ENCODE measurements around the gene SRCAP.
"Not testable (repeated sequence)": the region's sequence is repeated elsewhere in the genome, so short reads cannot be mapped to it uniquely, and the experiment has no call there.

Gene SRCAP

GRCh38 chr16:30694926-30695693 lies 3.9 kb upstream of the SRCAP start:
- in situ Hi-C loops (cut with MboI; ENCODE audit: low pct_unique_long_range_greater_than_20kb, low sequenced_read_pairs), result no loop called here
- DNase-seq, result no peak

GRCh38 chr16:30696646-30697045 lies 2.3 kb upstream of the SRCAP start:
- in situ Hi-C loops (cut with MboI; ENCODE audit: low pct_unique_long_range_greater_than_20kb, low sequenced_read_pairs); DNase-seq: not testable (repeated sequence)

GRCh38 chr16:30697264-30698138 lies 1.5 kb upstream of the SRCAP start:
- in situ Hi-C loops (cut with MboI; ENCODE audit: low pct_unique_long_range_greater_than_20kb, low sequenced_read_pairs), result no loop called here
- DNase-seq, result no peak

GRCh38 chr16:30698139-30698815 lies 694 bp upstream of the SRCAP start:
- DNase-seq, result peak; percentile 98
- in situ Hi-C loops (cut with MboI; ENCODE audit: low pct_unique_long_range_greater_than_20kb, low sequenced_read_pairs), result no loop called here

GRCh38 chr16:30699615-30700099 lies 686 bp downstream of the SRCAP start:
- in situ Hi-C loops (cut with MboI; ENCODE audit: low pct_unique_long_range_greater_than_20kb, low sequenced_read_pairs), result no loop called here
- DNase-seq, result no peak

- no peak for DNase-seq
- in situ Hi-C loops (cut with MboI; ENCODE audit: low pct_unique_long_range_greater_than_20kb, low sequenced_read_pairs), result no loop called here
Observed at GRCh38 chr16:30700491-30700890, 1.5 kb downstream of the SRCAP start.

GRCh38 chr16:30700971-30701370 lies 2.0 kb downstream of the SRCAP start:
- DNase-seq, result no peak
- in situ Hi-C loops (cut with MboI; ENCODE audit: low pct_unique_long_range_greater_than_20kb, low sequenced_read_pairs), result no loop called here

- in situ Hi-C loops (cut with MboI; ENCODE audit: low pct_unique_long_range_greater_than_20kb, low sequenced_read_pairs); DNase-seq: not testable (repeated sequence)
Observed at GRCh38 chr16:30703071-30703470, 4.1 kb downstream of the SRCAP start.

GRCh38 chr16:30703971-30704370 lies 5.0 kb downstream of the SRCAP start:
- DNase-seq, result no peak
- in situ Hi-C loops (cut with MboI; ENCODE audit: low pct_unique_long_range_greater_than_20kb, low sequenced_read_pairs), result no loop called here

- in situ Hi-C loops (cut with MboI; ENCODE audit: low pct_unique_long_range_greater_than_20kb, low sequenced_read_pairs), result no loop called here
- DNase-seq, result no peak
Observed at GRCh38 chr16:30706046-30706445, 7.1 kb downstream of the SRCAP start.

GRCh38 chr16:30710971-30711370 lies 12.0 kb downstream of the SRCAP start:
- in situ Hi-C loops (cut with MboI; ENCODE audit: low pct_unique_long_range_greater_than_20kb, low sequenced_read_pairs), result no loop called here
- DNase-seq, result no peak

GRCh38 chr16:30711712-30712111 lies 12.7 kb downstream of the SRCAP start:
- in situ Hi-C loops (cut with MboI; ENCODE audit: low pct_unique_long_range_greater_than_20kb, low sequenced_read_pairs), result no loop called here

GRCh38 chr16:30715750-30716445 lies 16.9 kb downstream of the SRCAP start:
- no peak for DNase-seq
- in situ Hi-C loops (cut with MboI; ENCODE audit: low pct_unique_long_range_greater_than_20kb, low sequenced_read_pairs), result no loop called here

More at GRCh38 chr16:30711712-30712111, 12.7 kb downstream of the SRCAP start:
- DNase-seq, result no peak

- no peak for DNase-seq
- in situ Hi-C loops (cut with MboI; ENCODE audit: low pct_unique_long_range_greater_than_20kb, low sequenced_read_pairs), result no loop called here
Observed at GRCh38 chr16:30720086-30720485, 21.1 kb downstream of the SRCAP start.

GRCh38 chr16:30720694-30721093 lies 21.7 kb downstream of the SRCAP start:
- in situ Hi-C loops (cut with MboI; ENCODE audit: low pct_unique_long_range_greater_than_20kb, low sequenced_read_pairs), result no loop called here

GRCh38 chr16:30721167-30721566 lies 22.2 kb downstream of the SRCAP start:
- DNase-seq, result no peak
- in situ Hi-C loops (cut with MboI; ENCODE audit: low pct_unique_long_range_greater_than_20kb, low sequenced_read_pairs), result no loop called here

More at GRCh38 chr16:30720694-30721093, 21.7 kb downstream of the SRCAP start:
- DNase-seq, result no peak

GRCh38 chr16:30721606-30722005 lies 22.6 kb downstream of the SRCAP start:
- in situ Hi-C loops (cut with MboI; ENCODE audit: low pct_unique_long_range_greater_than_20kb, low sequenced_read_pairs), result no loop called here
- DNase-seq, result no peak

- in situ Hi-C loops (cut with MboI; ENCODE audit: low pct_unique_long_range_greater_than_20kb, low sequenced_read_pairs), result no loop called here
- DNase-seq, result peak; percentile 28
Observed at GRCh38 chr16:30722443-30722842, 23.5 kb downstream of the SRCAP start.

- DNase-seq, result no peak
- in situ Hi-C loops (cut with MboI; ENCODE audit: low pct_unique_long_range_greater_than_20kb, low sequenced_read_pairs), result no loop called here
Observed at GRCh38 chr16:30722916-30723315, 23.9 kb downstream of the SRCAP start.
